HG02798 (cell line): Measurements from ENCODE around the gene SNX24.
"Not testable (repeated sequence)": the region's sequence is repeated elsewhere in the genome, so short reads cannot be mapped to it uniquely, and the experiment has no call there.

Source experiments
- ATAC-seq: cut with Tn5 transposase; IDR thresholded peaks from one replicate; pipeline ENCODE4 v1.9.1; 2021; ENCODE audit warnings: mild to moderate bottlenecking; ENCODE audit not compliant: unreplicated experiment, poor library complexity

The SNX24 gene

GRCh38 chr5:122957457-122957856, 112.0 kb downstream of the SNX24 start:
- ATAC-seq, result no peak

- no peak for ATAC-seq
These were observed 114.5 kb downstream of the SNX24 start for GRCh38 chr5:122959740-122960445.

GRCh38 chr5:122963305-122963704, 117.9 kb downstream of the SNX24 start:
- no peak for ATAC-seq

- ATAC-seq, result no peak
These were observed 119.7 kb downstream of the SNX24 start for GRCh38 chr5:122965111-122965510.

GRCh38 chr5:122967085-122967484, 121.7 kb downstream of the SNX24 start:
- ATAC-seq, result peak; percentile 35

GRCh38 chr5:122967625-122968024, 122.2 kb downstream of the SNX24 start:
- ATAC-seq, result peak; percentile 93

- peak; percentile 11 for ATAC-seq
These were observed 122.6 kb downstream of the SNX24 start for GRCh38 chr5:122968056-122968455.

- no peak for ATAC-seq
These were observed 125.9 kb downstream of the SNX24 start for GRCh38 chr5:122971333-122971732.

GRCh38 chr5:122972877-122973276, 127.5 kb downstream of the SNX24 start:
- no peak for ATAC-seq

- ATAC-seq, result not testable (repeated sequence)
These were observed 128.3 kb downstream of the SNX24 start for GRCh38 chr5:122973759-122974158.

- not testable (repeated sequence) for ATAC-seq
These were observed 128.8 kb downstream of the SNX24 start for GRCh38 chr5:122974251-122974650.

- ATAC-seq, result no peak
These were observed 131.9 kb downstream of the SNX24 start for GRCh38 chr5:122977319-122977718.

- ATAC-seq, result no peak
These were observed 132.7 kb downstream of the SNX24 start for GRCh38 chr5:122978068-122978467.

- no peak for ATAC-seq
These were observed 133.4 kb downstream of the SNX24 start for GRCh38 chr5:122978644-122979297.

GRCh38 chr5:122981846-122982245, 136.4 kb downstream of the SNX24 start:
- ATAC-seq, result no peak

- no peak for ATAC-seq
These were observed 137.0 kb downstream of the SNX24 start for GRCh38 chr5:122982376-122982775.

- peak; percentile 42 for ATAC-seq
These were observed 139.0 kb downstream of the SNX24 start for GRCh38 chr5:122984425-122984824.

- no peak for ATAC-seq
These were observed 139.7 kb downstream of the SNX24 start for GRCh38 chr5:122985006-122985700.

GRCh38 chr5:122985954-122986721, 140.7 kb downstream of the SNX24 start:
- peak; percentile 94 for ATAC-seq

GRCh38 chr5:122996091-122996490, 150.7 kb downstream of the SNX24 start:
- ATAC-seq, result no peak

GRCh38 chr5:122997294-122997693, 151.9 kb downstream of the SNX24 start:
- ATAC-seq, result no peak
